ENCODE results near the gene DCST2. TPM values are rescaled to one million over a fixed set of nuclear protein-coding genes. Genes with fewer than 3 reads are reported as not detected.
A peak's percentile ranks its signal among the peaks of the same experiment; 100 is the strongest.

The DCST2 gene
- total and polyA plus RNA-seq, 9 of the 15 experiments (the other 6 are each of a cell fraction or from before 2014, with no cell fraction given), result 0.09 to 0.49 (median 0.11) TPM; not detected in 3

DNA sequence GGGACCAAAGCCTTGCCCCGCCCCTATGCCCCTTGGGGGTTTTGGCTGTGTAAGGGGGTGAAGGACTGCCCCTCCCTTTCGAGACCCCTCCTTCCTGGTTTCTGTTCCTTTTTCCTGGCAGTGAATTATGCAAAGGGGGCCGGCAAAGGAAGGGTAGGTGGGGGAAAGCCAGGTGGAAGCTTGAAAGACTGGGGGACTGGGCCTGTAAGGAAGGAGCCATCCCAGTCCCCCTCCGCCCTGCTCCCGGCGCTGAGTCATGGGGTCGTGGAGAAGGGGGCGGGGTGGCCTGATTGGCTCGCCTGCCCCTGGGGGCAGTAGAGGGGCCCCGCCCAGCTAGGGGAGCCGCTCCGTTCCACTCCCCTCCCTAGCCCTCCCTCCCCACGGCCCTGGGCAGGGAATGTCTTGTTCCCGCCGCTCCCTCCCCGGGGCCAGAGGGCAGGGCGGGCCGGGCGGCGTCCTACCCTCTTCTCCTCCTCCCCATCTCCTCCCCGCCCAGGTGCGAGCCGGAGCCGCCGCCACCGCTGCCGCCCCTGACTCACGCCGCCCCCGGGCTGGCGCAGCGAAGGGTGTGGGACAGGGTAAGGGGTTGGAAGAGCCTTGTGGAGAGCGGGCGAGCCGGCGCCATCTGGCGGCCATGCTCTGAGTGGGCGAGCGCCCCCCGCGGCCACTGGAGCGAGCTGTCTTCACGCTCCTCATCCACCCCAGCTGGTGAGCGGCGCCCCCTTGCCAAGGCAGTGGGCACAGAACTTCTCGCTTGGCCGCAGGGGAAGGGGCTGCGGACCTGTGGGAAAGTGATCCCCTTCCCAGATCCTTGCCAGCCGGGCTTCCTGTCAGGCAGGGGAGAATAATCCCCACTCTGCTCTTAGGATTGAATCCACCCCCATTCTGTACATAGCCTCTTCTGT is 16.3 kb downstream of the DCST2 start (continued):
- TF ChIP-seq ZNF436 (CRISPR knock-in tag; IDR thresholded peaks at IDR 0.05) (no peak), NCOR1 (IDR thresholded peaks at IDR 0.05) (peak; percentile 67), BCLAF1 (IDR thresholded peaks at IDR 0.05; ENCODE audit: borderline replicate concordance in 1 of 2, control insufficient read depth in 1 of 2, low read depth in 2 of 2, low read length in 1 of 2) (peak in 1 of 2 experiments; percentile 61; a peak in 1 of 4 replicates), ZNF785 (CRISPR knock-in tag; IDR thresholded peaks at IDR 0.05) (no peak), FOS (IDR thresholded peaks at IDR 0.05; ENCODE audit: extremely low read depth, insufficient read length) (no peak), NFYB (IDR thresholded peaks at IDR 0.05; ENCODE audit: extremely low read depth, insufficient read length) (no peak), THRB (CRISPR knock-in tag; conservative IDR thresholded peaks at IDR 0.05) (peak; percentile 64; the same call in 1 of the 2 replicates), ZNF197 (CRISPR knock-in tag; IDR thresholded peaks at IDR 0.05; ENCODE audit: low read depth) (peak; percentile 60; the same call in 1 of the 2 replicates), ARID1B (IDR thresholded peaks at IDR 0.05) (peak; percentile 60), RAD21 (CRISPR knock-in tag; conservative IDR thresholded peaks at IDR 0.05 in 1 of 2, IDR thresholded peaks at IDR 0.05 in 1 of 2) (peak; percentile 92 to 96), ERF (CRISPR knock-in tag; IDR thresholded peaks at IDR 0.05) (0 out of 2 replicates have a peak, but pooled peaks have one; percentile 54), SMAD4 (CRISPR knock-in tag; conservative IDR thresholded peaks at IDR 0.05) (peak; percentile 92), HDAC8 (tag; IDR thresholded peaks at IDR 0.05) (no peak), ZNF24 (IDR thresholded peaks at IDR 0.05) (peak; percentile 80), NFIC (IDR thresholded peaks at IDR 0.05) (peak; percentile 67; the same call in 1 of the 2 replicates), MTA3 (IDR thresholded peaks at IDR 0.05; ENCODE audit: borderline replicate concordance) (peak; percentile 97), NR3C1 (CRISPR knock-in tag; IDR thresholded peaks at IDR 0.05) (no peak), ETV5 (CRISPR knock-in tag; IDR thresholded peaks at IDR 0.05; ENCODE audit: low read depth) (peak; percentile 71; the same call in 1 of the 2 replicates), EHMT2 (IDR thresholded peaks at IDR 0.05) (no peak)

Measured in K562 (cell line).